KOPT-K1 (cell line): ENCODE data around the gene SIK2.

ENCODE experiments used
- H3K27ac ChIP-seq: fragments of 200-600 bp; sonication (generic); 2 replicates; pipeline ENCODE4 v1.5.1; 2016; ENCODE audit warnings: antibody characterized with exemption, mild to moderate bottlenecking, low read depth, low read length; ENCODE audit not compliant: poor library complexity, severe bottlenecking
- H3K36me3 ChIP-seq: fragments of 200-600 bp; sonication (generic); 2 replicates; pipeline ENCODE4 v1.5.1; 2017; ENCODE audit warnings: antibody characterized with exemption, mild to moderate bottlenecking, low read length, moderate library complexity; ENCODE audit not compliant: insufficient read depth
- H3K9me3 ChIP-seq: fragments of 200-600 bp; sonication (generic); 2 replicates; pipeline ENCODE4 v1.5.1; 2017; ENCODE audit warnings: antibody characterized with exemption, low read length, mild to moderate bottlenecking; ENCODE audit not compliant: insufficient read depth, poor library complexity, severe bottlenecking

The SIK2 gene

GRCh38 chr11:111572581-111572980 lies 29.7 kb upstream of the SIK2 start:
- no peak overlapping the region for H3K27ac ChIP-seq
- no peaks in the 10 kb centered on the region for H3K9me3 ChIP-seq
- no peaks in the 10 kb centered on the region for H3K36me3 ChIP-seq

GRCh38 chr11:111573821-111574249 lies 28.4 kb upstream of the SIK2 start:
- Histone ChIP-seq H3K9me3 (no peaks in the 10 kb centered on the region), H3K27ac (peak overlapping the region; percentile 38), H3K36me3 (no peaks in the 10 kb centered on the region)

- H3K9me3 ChIP-seq, result no peaks in the 10 kb centered on the region
- no peaks in the 10 kb centered on the region for H3K36me3 ChIP-seq
- peak overlapping the region; percentile 38 for H3K27ac ChIP-seq
Observed at GRCh38 chr11:111574373-111575225, 27.6 kb upstream of the SIK2 start.

- no peaks in the 10 kb centered on the region for H3K9me3 ChIP-seq
- H3K36me3 ChIP-seq, result no peaks in the 10 kb centered on the region
- H3K27ac ChIP-seq, result no peak overlapping the region
Observed at GRCh38 chr11:111575740-111576139, 26.5 kb upstream of the SIK2 start.

GRCh38 chr11:111577821-111578220 lies 24.4 kb upstream of the SIK2 start:
- no peaks in the 10 kb centered on the region for H3K36me3 ChIP-seq
- no peak overlapping the region for H3K27ac ChIP-seq
- no peaks in the 10 kb centered on the region for H3K9me3 ChIP-seq

GRCh38 chr11:111581341-111581740 lies 20.9 kb upstream of the SIK2 start:
- Histone ChIP-seq H3K36me3 (no peaks in the 10 kb centered on the region), H3K27ac (no peak overlapping the region), H3K9me3 (no peaks in the 10 kb centered on the region)

- Histone ChIP-seq H3K27ac (no peak overlapping the region), H3K36me3 (no peaks in the 10 kb centered on the region)
Observed at GRCh38 chr11:111582163-111582562, 20.1 kb upstream of the SIK2 start.

GRCh38 chr11:111582881-111583280 lies 19.4 kb upstream of the SIK2 start:
- no peaks in the 10 kb centered on the region for H3K36me3 ChIP-seq
- no peaks in the 10 kb centered on the region for H3K9me3 ChIP-seq
- H3K27ac ChIP-seq, result no peak overlapping the region

More at GRCh38 chr11:111582163-111582562, 20.1 kb upstream of the SIK2 start:
- H3K9me3 ChIP-seq, result no peaks in the 10 kb centered on the region

GRCh38 chr11:111585371-111585770 lies 16.9 kb upstream of the SIK2 start:
- no peaks in the 10 kb centered on the region for H3K36me3 ChIP-seq
- H3K27ac ChIP-seq, result no peak overlapping the region
- H3K9me3 ChIP-seq, result no peaks in the 10 kb centered on the region

- H3K9me3 ChIP-seq, result no peaks in the 10 kb centered on the region
- H3K36me3 ChIP-seq, result no peaks in the 10 kb centered on the region
- H3K27ac ChIP-seq, result no peak overlapping the region
Observed at GRCh38 chr11:111586388-111586831, 15.8 kb upstream of the SIK2 start.

- Histone ChIP-seq H3K36me3 (no peaks in the 10 kb centered on the region), H3K9me3 (no peaks in the 10 kb centered on the region), H3K27ac (no peak overlapping the region)
Observed at GRCh38 chr11:111589114-111589513, 13.1 kb upstream of the SIK2 start.

- H3K36me3 ChIP-seq, result no peaks in the 10 kb centered on the region
- H3K9me3 ChIP-seq, result no peaks in the 10 kb centered on the region
- no peak overlapping the region for H3K27ac ChIP-seq
Observed at GRCh38 chr11:111589886-111590499, 12.3 kb upstream of the SIK2 start.

- Histone ChIP-seq H3K9me3 (no peaks in the 10 kb centered on the region), H3K36me3 (no peaks in the 10 kb centered on the region), H3K27ac (no peak overlapping the region)
Observed at GRCh38 chr11:111591187-111591960, 10.9 kb upstream of the SIK2 start.

- H3K9me3 ChIP-seq, result no peaks in the 10 kb centered on the region
- no peaks in the 10 kb centered on the region for H3K36me3 ChIP-seq
- no peak overlapping the region for H3K27ac ChIP-seq
Observed at GRCh38 chr11:111592491-111592890, 9.8 kb upstream of the SIK2 start.

- no peak overlapping the region for H3K27ac ChIP-seq
- no peaks in the 10 kb centered on the region for H3K9me3 ChIP-seq
- H3K36me3 ChIP-seq, result no peaks in the 10 kb centered on the region
Observed at GRCh38 chr11:111596319-111596718, 5.9 kb upstream of the SIK2 start.
